Measurements from ENCODE around the gene FLACC1. TPM values are rescaled to one million over a fixed set of nuclear protein-coding genes. Genes with fewer than 3 reads are reported as not detected.
"Not testable (repeated sequence)": the region's sequence is repeated elsewhere in the genome, so short reads cannot be mapped to it uniquely, and the experiment has no call there.

FLACC1 gene
- total and polyA plus RNA-seq, 2 donors = 1.2 to 1.7 TPM

- Histone ChIP-seq H3K27ac (ENCODE audit: low read depth in 1 of 2, low read length in 1 of 2) (no peak overlapping the region), H3K9me3 (ENCODE audit: control insufficient read depth in 2 of 2, insufficient read depth in 1 of 2, low read length in 1 of 2) (no peaks in the 10 kb centered on the region), H3K27me3 (ENCODE audit: control insufficient read depth in 2 of 2, insufficient read depth in 1 of 2, low read length in 1 of 2) (no peaks in the 10 kb centered on the region), H3K36me3 (ENCODE audit: control insufficient read depth in 2 of 2, insufficient read depth in 2 of 2, low read length in 1 of 2) (no peaks in the 10 kb centered on the region), H3K4me1 (ENCODE audit: control insufficient read depth in 2 of 2, insufficient read depth in 2 of 2, low read length in 2 of 2) (no peaks in the 10 kb centered on the region), H3K4me3 (ENCODE audit: low read length in 2 of 2) (no peak overlapping the region)
- no peak for DNase-seq (ENCODE audit: low read depth in 6 of 9, low spot score in 9 of 9)
- 98% methylated on average over 3 of the region's 3 CpGs for WGBS
Observed at GRCh38 chr2:201307876-201308275, 49.3 kb downstream of the FLACC1 start.

DNA sequence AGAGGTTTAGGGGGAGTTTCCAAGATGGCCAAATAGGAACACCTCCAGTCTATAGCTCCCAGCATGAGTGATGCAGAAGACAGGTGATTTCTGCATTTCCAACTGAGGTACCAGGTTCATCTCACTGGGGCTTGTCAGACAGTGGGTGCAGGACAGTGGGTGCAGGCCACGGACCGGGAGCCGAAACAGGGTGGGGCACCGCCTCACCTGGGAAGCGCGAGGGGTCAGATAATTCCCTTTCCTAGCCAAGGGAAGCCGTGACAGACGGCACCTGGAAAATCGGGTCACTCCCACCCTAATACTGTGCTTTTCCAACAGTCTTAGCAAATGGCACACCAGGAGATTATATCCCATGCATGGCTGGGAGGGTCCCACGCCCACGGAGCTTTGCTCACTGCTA lies 57.2 kb downstream of the FLACC1 start:
- not testable (repeated sequence) for H3K36me3 ChIP-seq (ENCODE audit: control insufficient read depth in 2 of 2, insufficient read depth in 2 of 2, low read length in 1 of 2); H3K9me3 ChIP-seq (ENCODE audit: control insufficient read depth in 2 of 2, insufficient read depth in 1 of 2, low read length in 1 of 2); H3K4me3 ChIP-seq (ENCODE audit: low read length in 2 of 2); H3K27me3 ChIP-seq (ENCODE audit: control insufficient read depth in 2 of 2, insufficient read depth in 1 of 2, low read length in 1 of 2); H3K27ac ChIP-seq (ENCODE audit: low read depth in 1 of 2, low read length in 1 of 2); DNase-seq (ENCODE audit: low read depth in 6 of 9, low spot score in 9 of 9)
- H3K4me1 ChIP-seq (ENCODE audit: control insufficient read depth in 2 of 2, insufficient read depth in 2 of 2, low read length in 2 of 2) = peaks cover 12 to 20% of the 10 kb centered on the region in 2 donors
- over 99% methylated on average over 11 of the region's 11 CpGs for WGBS

DNA sequence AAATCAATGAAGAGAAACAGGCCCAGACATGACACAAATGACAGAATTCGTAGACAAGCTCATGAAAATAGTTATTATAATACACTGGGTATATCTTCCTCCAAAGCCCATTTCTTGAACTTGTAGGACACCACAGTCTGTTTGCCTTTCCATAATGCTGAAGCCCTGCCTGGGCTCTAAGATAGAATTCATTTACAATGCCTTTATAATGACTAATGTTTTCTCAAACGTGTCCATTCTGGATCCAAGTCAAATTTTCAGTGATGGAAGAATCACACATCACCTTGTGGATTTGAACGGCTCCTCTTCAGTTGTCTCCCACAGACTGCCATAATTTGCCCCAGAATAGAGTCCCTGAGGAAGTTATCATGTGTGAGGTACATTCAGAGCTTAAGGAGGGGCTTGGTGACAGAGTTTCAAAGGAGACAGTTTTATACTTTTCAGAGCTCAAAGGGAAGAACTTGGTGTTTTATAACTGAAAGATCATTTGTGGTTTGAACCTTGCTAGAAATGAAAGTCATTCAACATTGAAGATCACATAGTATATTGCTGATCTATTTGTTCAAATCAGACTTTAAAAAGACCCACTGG lies 58.6 kb downstream of the FLACC1 start:
- Histone ChIP-seq H3K9me3 (ENCODE audit: control insufficient read depth in 2 of 2, insufficient read depth in 1 of 2, low read length in 1 of 2) (peaks cover 0 to 10% of the 10 kb centered on the region in 2 donors), H3K27ac (ENCODE audit: low read depth in 1 of 2, low read length in 1 of 2) (peak overlapping the region in 1 of 2 donors; percentile 5), H3K27me3 (ENCODE audit: control insufficient read depth in 2 of 2, insufficient read depth in 1 of 2, low read length in 1 of 2) (no peaks in the 10 kb centered on the region), H3K4me3 (ENCODE audit: low read length in 2 of 2) (no peak overlapping the region), H3K36me3 (ENCODE audit: control insufficient read depth in 2 of 2, insufficient read depth in 2 of 2, low read length in 1 of 2) (no peaks in the 10 kb centered on the region), H3K4me1 (ENCODE audit: control insufficient read depth in 2 of 2, insufficient read depth in 2 of 2, low read length in 2 of 2) (peaks cover 12 to 20% of the 10 kb centered on the region in 2 donors)
- peak in 4 of 9 donors; percentile 13 to 52 (median 14) for DNase-seq (ENCODE audit: low read depth in 6 of 9, low spot score in 9 of 9)
- 72% methylated on average over 3 of the region's 3 CpGs for WGBS

- WGBS = 98% methylated on average over 15 of the region's 15 CpGs
- H3K4me3 ChIP-seq (ENCODE audit: low read length in 2 of 2); H3K9me3 ChIP-seq (ENCODE audit: control insufficient read depth in 2 of 2, insufficient read depth in 1 of 2, low read length in 1 of 2); DNase-seq (ENCODE audit: low read depth in 6 of 9, low spot score in 9 of 9); H3K4me1 ChIP-seq (ENCODE audit: control insufficient read depth in 2 of 2, insufficient read depth in 2 of 2, low read length in 2 of 2); H3K27me3 ChIP-seq (ENCODE audit: control insufficient read depth in 2 of 2, insufficient read depth in 1 of 2, low read length in 1 of 2); H3K27ac ChIP-seq (ENCODE audit: low read depth in 1 of 2, low read length in 1 of 2): not testable (repeated sequence)
- H3K36me3 ChIP-seq (ENCODE audit: control insufficient read depth in 2 of 2, insufficient read depth in 2 of 2, low read length in 1 of 2) = peaks cover 33 to 50% of the 10 kb centered on the region in 2 donors
Observed at GRCh38 chr2:201290457-201291148, 66.5 kb downstream of the FLACC1 start.

GRCh38 chr2:201285499-201285898 lies 71.6 kb downstream of the FLACC1 start:
- H3K4me1 ChIP-seq (ENCODE audit: control insufficient read depth in 2 of 2, insufficient read depth in 2 of 2, low read length in 2 of 2) = no peaks in the 10 kb centered on the region
- no peak for DNase-seq (ENCODE audit: low read depth in 6 of 9, low spot score in 9 of 9)
- H3K36me3 ChIP-seq (ENCODE audit: control insufficient read depth in 2 of 2, insufficient read depth in 2 of 2, low read length in 1 of 2) = peaks cover 43 to 61% of the 10 kb centered on the region in 2 donors
- H3K4me3 ChIP-seq (ENCODE audit: low read length in 2 of 2) = no peak overlapping the region
- H3K9me3 ChIP-seq (ENCODE audit: control insufficient read depth in 2 of 2, insufficient read depth in 1 of 2, low read length in 1 of 2) = peaks cover 0 to 2% of the 10 kb centered on the region in 2 donors
- no peaks in the 10 kb centered on the region for H3K27me3 ChIP-seq (ENCODE audit: control insufficient read depth in 2 of 2, insufficient read depth in 1 of 2, low read length in 1 of 2)
- WGBS = 97% methylated on average over 1 of the region's 1 CpG
- H3K27ac ChIP-seq (ENCODE audit: low read depth in 1 of 2, low read length in 1 of 2) = no peak overlapping the region

DNA sequence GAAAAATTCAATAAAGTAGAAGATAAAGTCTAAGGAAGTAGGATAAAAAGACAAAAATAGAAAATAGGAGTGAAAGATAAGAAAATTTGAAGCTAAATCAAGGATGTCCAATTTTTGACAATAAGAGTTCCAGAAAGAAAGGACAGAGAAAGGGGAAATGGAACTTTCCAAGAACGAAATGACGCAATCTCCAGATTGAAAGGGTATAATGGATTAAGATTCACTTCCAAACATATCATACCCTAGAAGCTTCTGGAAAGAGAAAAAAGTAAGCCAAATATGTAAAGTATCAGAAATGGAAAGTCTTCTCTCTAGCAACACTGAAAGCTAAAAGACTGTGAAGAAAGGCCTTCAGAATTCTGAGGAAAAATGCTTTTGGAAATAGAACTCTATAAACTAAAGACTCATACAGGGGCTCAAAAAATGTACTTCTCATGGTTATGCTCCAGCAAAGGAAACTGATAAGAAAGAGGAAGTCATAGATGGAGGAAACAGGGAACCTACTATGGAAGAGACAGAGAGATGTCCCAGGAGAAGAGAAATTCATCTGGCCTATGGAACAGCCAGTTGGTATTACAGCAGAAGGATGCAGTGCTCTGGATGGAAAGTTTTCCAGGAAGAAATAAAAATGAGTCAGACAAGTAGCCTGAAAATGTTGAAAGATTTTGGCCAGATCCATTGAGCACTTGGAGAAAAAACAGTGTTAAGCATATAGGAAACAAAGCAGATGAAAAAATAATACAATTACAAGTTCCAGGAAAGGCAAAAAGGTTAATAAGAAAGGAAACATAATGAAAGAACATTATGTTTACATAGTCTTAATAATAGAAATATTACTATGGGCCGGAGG lies 76.7 kb downstream of the FLACC1 start:
- Histone ChIP-seq H3K9me3 (ENCODE audit: control insufficient read depth in 2 of 2, insufficient read depth in 1 of 2, low read length in 1 of 2) (no peaks in the 10 kb centered on the region), H3K27ac (ENCODE audit: low read depth in 1 of 2, low read length in 1 of 2) (no peak overlapping the region), H3K27me3 (ENCODE audit: control insufficient read depth in 2 of 2, insufficient read depth in 1 of 2, low read length in 1 of 2) (no peaks in the 10 kb centered on the region), H3K36me3 (ENCODE audit: control insufficient read depth in 2 of 2, insufficient read depth in 2 of 2, low read length in 1 of 2) (peaks cover 40 to 57% of the 10 kb centered on the region in 2 donors), H3K4me1 (ENCODE audit: control insufficient read depth in 2 of 2, insufficient read depth in 2 of 2, low read length in 2 of 2) (no peaks in the 10 kb centered on the region), H3K4me3 (ENCODE audit: low read length in 2 of 2) (no peak overlapping the region)
- WGBS = 97% methylated on average over 3 of the region's 3 CpGs
- no peak for DNase-seq (ENCODE audit: low read depth in 6 of 9, low spot score in 9 of 9)

GRCh38 chr2:201279079-201279478 lies 78.1 kb downstream of the FLACC1 start:
- Histone ChIP-seq H3K4me3 (ENCODE audit: low read length in 2 of 2) (no peak overlapping the region), H3K27me3 (ENCODE audit: control insufficient read depth in 2 of 2, insufficient read depth in 1 of 2, low read length in 1 of 2) (no peaks in the 10 kb centered on the region), H3K9me3 (ENCODE audit: control insufficient read depth in 2 of 2, insufficient read depth in 1 of 2, low read length in 1 of 2) (no peaks in the 10 kb centered on the region), H3K27ac (ENCODE audit: low read depth in 1 of 2, low read length in 1 of 2) (peak overlapping the region in 1 of 2 donors; percentile 5), H3K4me1 (ENCODE audit: control insufficient read depth in 2 of 2, insufficient read depth in 2 of 2, low read length in 2 of 2) (no peaks in the 10 kb centered on the region), H3K36me3 (ENCODE audit: control insufficient read depth in 2 of 2, insufficient read depth in 2 of 2, low read length in 1 of 2) (peaks cover 40 to 61% of the 10 kb centered on the region in 2 donors)
- no peak for DNase-seq (ENCODE audit: low read depth in 6 of 9, low spot score in 9 of 9)
- WGBS = 90% methylated on average over 1 of the region's 1 CpG

GRCh38 chr2:201276511-201276910 lies 80.6 kb downstream of the FLACC1 start:
- Histone ChIP-seq H3K27me3 (ENCODE audit: control insufficient read depth in 2 of 2, insufficient read depth in 1 of 2, low read length in 1 of 2) (no peaks in the 10 kb centered on the region), H3K9me3 (ENCODE audit: control insufficient read depth in 2 of 2, insufficient read depth in 1 of 2, low read length in 1 of 2) (no peaks in the 10 kb centered on the region), H3K4me3 (ENCODE audit: low read length in 2 of 2) (no peak overlapping the region), H3K27ac (ENCODE audit: low read depth in 1 of 2, low read length in 1 of 2) (no peak overlapping the region), H3K36me3 (ENCODE audit: control insufficient read depth in 2 of 2, insufficient read depth in 2 of 2, low read length in 1 of 2) (peaks cover 64 to 87% of the 10 kb centered on the region in 2 donors), H3K4me1 (ENCODE audit: control insufficient read depth in 2 of 2, insufficient read depth in 2 of 2, low read length in 2 of 2) (no peaks in the 10 kb centered on the region)
- DNase-seq (ENCODE audit: low read depth in 6 of 9, low spot score in 9 of 9) = no peak
- 98% methylated on average over 6 of the region's 6 CpGs for WGBS

DNA sequence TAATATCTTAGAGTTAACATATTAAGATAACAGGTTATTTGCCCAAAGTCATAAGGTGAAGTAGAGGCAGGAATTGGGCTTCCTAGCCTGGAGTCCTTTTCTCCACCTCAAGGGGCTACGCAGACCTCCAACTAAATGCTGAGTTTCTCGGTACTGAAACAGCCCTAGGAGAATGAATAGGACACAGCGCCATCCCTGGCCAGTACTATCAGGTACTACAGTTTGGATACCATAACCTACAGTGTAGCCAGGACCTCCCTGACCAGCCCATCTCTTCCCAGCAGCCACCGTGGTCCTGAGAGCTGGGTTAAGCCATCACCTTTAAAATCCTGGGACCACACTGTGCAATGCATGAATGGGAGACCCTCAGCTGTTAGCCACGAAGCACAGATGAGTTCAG lies 81.2 kb downstream of the FLACC1 start:
- Histone ChIP-seq H3K27ac (ENCODE audit: low read depth in 1 of 2, low read length in 1 of 2) (no peak overlapping the region), H3K4me3 (ENCODE audit: low read length in 2 of 2) (no peak overlapping the region), H3K9me3 (ENCODE audit: control insufficient read depth in 2 of 2, insufficient read depth in 1 of 2, low read length in 1 of 2) (no peaks in the 10 kb centered on the region), H3K27me3 (ENCODE audit: control insufficient read depth in 2 of 2, insufficient read depth in 1 of 2, low read length in 1 of 2) (no peaks in the 10 kb centered on the region), H3K4me1 (ENCODE audit: control insufficient read depth in 2 of 2, insufficient read depth in 2 of 2, low read length in 2 of 2) (no peaks in the 10 kb centered on the region), H3K36me3 (ENCODE audit: control insufficient read depth in 2 of 2, insufficient read depth in 2 of 2, low read length in 1 of 2) (peaks cover 69 to 92% of the 10 kb centered on the region in 2 donors)
- DNase-seq (ENCODE audit: low read depth in 6 of 9, low spot score in 9 of 9) = no peak
- 96% methylated on average over 5 of the region's 5 CpGs for WGBS
